ENCODE results near the gene GAL3ST2.

GAL3ST2 gene

DNA sequence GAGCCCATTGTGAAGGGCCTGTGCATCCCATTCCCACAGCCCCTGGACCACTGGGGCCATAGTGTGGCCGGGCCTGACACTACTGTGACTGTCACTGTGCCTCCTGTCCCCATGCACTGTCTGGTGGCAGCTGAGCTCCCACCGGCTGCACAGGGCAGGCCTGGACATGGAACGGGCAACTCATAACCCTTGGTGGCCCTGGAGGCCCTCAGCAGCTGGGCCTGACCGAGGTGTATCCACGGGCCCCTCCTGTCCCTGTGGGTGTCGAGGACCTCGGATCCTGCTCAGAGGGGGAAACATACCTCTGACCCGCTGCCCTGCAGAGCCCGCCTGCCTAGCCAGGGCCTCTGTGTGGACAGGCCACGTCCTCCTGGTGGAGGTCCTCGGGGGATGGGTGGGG lies 7.8 kb upstream of the GAL3ST2 start:
- no peak overlapping the region for H3K27ac ChIP-seq (ENCODE audit: low read depth, low read length)
- no peaks in the 10 kb centered on the region for H3K9me3 ChIP-seq (ENCODE audit: control insufficient read depth, insufficient read depth, low read length)
- H4K20me1 ChIP-seq (ENCODE audit: control insufficient read depth, insufficient read depth, low read depth, low read length) = no peaks in the 10 kb centered on the region
- H3K9me2 ChIP-seq (replicated peaks; ENCODE audit: control insufficient read depth, low read length) = no peaks in the 10 kb centered on the region
- peaks cover 4% of the 10 kb centered on the region for H3K4me1 ChIP-seq (ENCODE audit: control insufficient read depth, low read length)
- H3K4me3 ChIP-seq (ENCODE audit: low read length) = no peak overlapping the region
- no peaks in the 10 kb centered on the region for H3K79me2 ChIP-seq (ENCODE audit: control insufficient read depth, low read length)
- TF ChIP-seq, protein P1, sequence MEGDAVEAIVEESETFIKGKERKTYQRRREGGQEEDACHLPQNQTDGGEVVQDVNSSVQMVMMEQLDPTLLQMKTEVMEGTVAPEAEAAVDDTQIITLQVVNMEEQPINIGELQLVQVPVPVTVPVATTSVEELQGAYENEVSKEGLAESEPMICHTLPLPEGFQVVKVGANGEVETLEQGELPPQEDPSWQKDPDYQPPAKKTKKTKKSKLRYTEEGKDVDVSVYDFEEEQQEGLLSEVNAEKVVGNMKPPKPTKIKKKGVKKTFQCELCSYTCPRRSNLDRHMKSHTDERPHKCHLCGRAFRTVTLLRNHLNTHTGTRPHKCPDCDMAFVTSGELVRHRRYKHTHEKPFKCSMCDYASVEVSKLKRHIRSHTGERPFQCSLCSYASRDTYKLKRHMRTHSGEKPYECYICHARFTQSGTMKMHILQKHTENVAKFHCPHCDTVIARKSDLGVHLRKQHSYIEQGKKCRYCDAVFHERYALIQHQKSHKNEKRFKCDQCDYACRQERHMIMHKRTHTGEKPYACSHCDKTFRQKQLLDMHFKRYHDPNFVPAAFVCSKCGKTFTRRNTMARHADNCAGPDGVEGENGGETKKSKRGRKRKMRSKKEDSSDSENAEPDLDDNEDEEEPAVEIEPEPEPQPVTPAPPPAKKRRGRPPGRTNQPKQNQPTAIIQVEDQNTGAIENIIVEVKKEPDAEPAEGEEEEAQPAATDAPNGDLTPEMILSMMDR (IDR thresholded peaks at IDR 0.05; ENCODE audit: low read depth, low read length, poor library complexity, severe bottlenecking) = no peak
- TF ChIP-seq EZH2phosphoT487 (IDR thresholded peaks at IDR 0.05; ENCODE audit: borderline replicate concordance, low read length) = no peak
- H3F3A ChIP-seq (ENCODE audit: control insufficient read depth, insufficient read depth) = 0 out of 2 replicates have a peak, but pooled peaks cover 4% of the 10 kb centered on the region
- H3K27me3 ChIP-seq (ENCODE audit: control insufficient read depth, low read length) = no peaks in the 10 kb centered on the region
- H3K4me2 ChIP-seq (ENCODE audit: low read length) = no peak overlapping the region
- no peaks in the 10 kb centered on the region for H3K36me3 ChIP-seq (ENCODE audit: control insufficient read depth, low read length)

DNA sequence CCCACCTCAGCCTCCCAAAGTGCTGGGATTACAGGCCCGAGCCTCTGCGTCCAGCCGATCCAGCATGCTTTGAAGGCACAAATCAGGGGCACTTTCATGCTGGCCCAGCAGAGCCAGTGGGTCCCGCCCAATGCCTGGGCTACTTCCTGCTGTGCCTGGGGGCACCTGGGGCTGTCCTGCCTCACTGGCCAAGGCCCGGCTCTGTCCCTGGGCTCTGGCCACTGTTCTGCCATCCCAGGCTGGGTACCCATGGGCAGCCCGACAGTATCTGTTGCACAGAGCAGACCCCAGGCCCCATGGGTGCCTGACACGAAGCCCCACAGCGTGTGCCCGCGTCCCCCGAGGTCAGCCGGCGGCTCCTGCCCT lies 6.8 kb upstream of the GAL3ST2 start:
- no peak overlapping the region for H3K27ac ChIP-seq (ENCODE audit: low read depth, low read length)
- H3K27me3 ChIP-seq (ENCODE audit: control insufficient read depth, low read length) = no peaks in the 10 kb centered on the region
- no peaks in the 10 kb centered on the region for H4K20me1 ChIP-seq (ENCODE audit: control insufficient read depth, insufficient read depth, low read depth, low read length)
- no peaks in the 10 kb centered on the region for H3K79me2 ChIP-seq (ENCODE audit: control insufficient read depth, low read length)
- peaks cover 4% of the 10 kb centered on the region for H3K4me1 ChIP-seq (ENCODE audit: control insufficient read depth, low read length)
- H3K4me3 ChIP-seq (ENCODE audit: low read length) = no peak overlapping the region
- no peaks in the 10 kb centered on the region for H3K9me2 ChIP-seq (replicated peaks; ENCODE audit: control insufficient read depth, low read length)
- TF ChIP-seq, protein P1 (IDR thresholded peaks at IDR 0.05; ENCODE audit: low read depth, low read length, poor library complexity, severe bottlenecking) = no peak
- no peak for TF ChIP-seq EZH2phosphoT487 (IDR thresholded peaks at IDR 0.05; ENCODE audit: borderline replicate concordance, low read length)
- no peaks in the 10 kb centered on the region for H3K36me3 ChIP-seq (ENCODE audit: control insufficient read depth, low read length)
- H3K9me3 ChIP-seq (ENCODE audit: control insufficient read depth, insufficient read depth, low read length) = no peaks in the 10 kb centered on the region
- 0 out of 2 replicates have a peak, but pooled peaks cover 4% of the 10 kb centered on the region for H3F3A ChIP-seq (ENCODE audit: control insufficient read depth, insufficient read depth)
- H3K4me2 ChIP-seq (ENCODE audit: low read length) = no peak overlapping the region

DNA sequence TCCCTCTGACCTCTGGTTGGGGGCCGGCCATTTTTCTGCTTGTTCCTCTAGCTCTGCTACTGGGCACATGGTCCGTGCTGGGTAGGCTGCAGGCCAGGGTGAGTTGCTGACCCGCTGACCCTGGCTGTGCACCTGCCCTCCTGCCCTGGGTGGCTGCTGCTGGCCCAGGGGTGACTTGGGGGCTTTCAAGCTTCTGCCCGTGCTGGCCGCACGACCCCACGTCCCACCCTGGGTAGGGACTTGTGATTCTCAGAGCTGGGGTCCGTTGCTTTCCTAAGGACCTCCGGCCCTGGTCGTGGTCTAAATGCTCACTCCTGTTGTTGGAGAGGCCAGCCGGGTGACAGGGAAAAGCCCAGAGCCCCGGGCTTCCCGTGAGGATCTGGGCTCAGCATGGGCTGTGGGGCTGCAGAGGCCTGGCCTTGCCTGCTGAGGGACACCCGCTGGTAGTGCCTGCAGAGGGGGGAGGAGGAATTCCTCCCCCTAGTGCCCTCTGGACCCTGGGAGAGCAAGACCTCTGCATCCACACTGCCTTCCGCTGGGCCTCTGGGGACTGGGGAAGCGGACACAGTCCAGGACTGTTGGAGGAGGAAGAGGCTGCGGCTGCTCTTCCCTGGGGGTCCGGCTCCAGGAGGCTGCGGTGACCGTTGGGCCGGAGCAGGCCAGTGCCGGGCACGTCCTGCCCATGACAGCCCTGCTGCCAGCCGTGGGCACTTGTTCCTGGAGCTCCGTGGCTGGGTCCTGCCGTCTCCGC lies 6.3 kb upstream of the GAL3ST2 start:
- Histone ChIP-seq H3K27ac (ENCODE audit: low read depth, low read length) (no peak overlapping the region), H3K4me3 (ENCODE audit: low read length) (no peak overlapping the region), H3K9me2 (replicated peaks; ENCODE audit: control insufficient read depth, low read length) (no peaks in the 10 kb centered on the region), H3K36me3 (ENCODE audit: control insufficient read depth, low read length) (no peaks in the 10 kb centered on the region), H4K20me1 (ENCODE audit: control insufficient read depth, insufficient read depth, low read depth, low read length) (no peaks in the 10 kb centered on the region), H3K4me1 (ENCODE audit: control insufficient read depth, low read length) (peaks cover 4% of the 10 kb centered on the region), H3K9me3 (ENCODE audit: control insufficient read depth, insufficient read depth, low read length) (no peaks in the 10 kb centered on the region), H3K27me3 (ENCODE audit: control insufficient read depth, low read length) (no peaks in the 10 kb centered on the region), H3K79me2 (ENCODE audit: control insufficient read depth, low read length) (no peaks in the 10 kb centered on the region), H3F3A (ENCODE audit: control insufficient read depth, insufficient read depth) (0 out of 2 replicates have a peak, but pooled peaks cover 4% of the 10 kb centered on the region), H3K4me2 (ENCODE audit: low read length) (no peak overlapping the region)
- TF ChIP-seq EZH2phosphoT487 (IDR thresholded peaks at IDR 0.05; ENCODE audit: borderline replicate concordance, low read length) = no peak
- TF ChIP-seq, protein P1 (IDR thresholded peaks at IDR 0.05; ENCODE audit: low read depth, low read length, poor library complexity, severe bottlenecking) = no peak

All from DOHH2 (cell line).